GM12801 (cell line): ENCODE measurements around the gene SERPINA3.

Experiments used
- CTCF ChIP-seq: IDR thresholded peaks from one replicate; pipeline ENCODE4 v1.5.1; 2011; ENCODE audit warnings: control low read depth; ENCODE audit not compliant: insufficient read length; ENCODE audit errors: extremely low read depth

Gene SERPINA3

GRCh38 chr14:94571395-94571794 lies 40.8 kb upstream of the SERPINA3 start:
- TF ChIP-seq CTCF = no peak

DNA sequence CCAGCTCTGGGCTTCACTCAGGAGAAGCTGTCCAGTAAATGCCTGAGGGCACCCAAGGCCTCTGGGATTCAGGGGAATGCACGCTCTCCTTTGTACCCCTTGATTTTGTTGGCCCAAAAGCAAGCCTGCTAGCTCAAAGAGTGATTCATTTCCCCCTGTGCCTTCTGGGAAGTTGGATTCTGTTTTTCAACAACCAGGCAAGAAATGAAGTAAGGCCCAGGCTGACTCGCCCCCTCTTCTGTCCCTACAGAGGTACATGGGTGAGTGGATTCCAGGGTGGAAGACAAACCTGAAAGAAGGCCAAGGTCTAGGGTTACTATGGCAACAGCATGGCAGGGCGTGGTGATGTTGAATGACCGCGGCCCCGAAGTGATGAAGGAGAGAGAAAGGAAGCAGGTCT lies 40.2 kb upstream of the SERPINA3 start:
- TF ChIP-seq CTCF = no peak

DNA sequence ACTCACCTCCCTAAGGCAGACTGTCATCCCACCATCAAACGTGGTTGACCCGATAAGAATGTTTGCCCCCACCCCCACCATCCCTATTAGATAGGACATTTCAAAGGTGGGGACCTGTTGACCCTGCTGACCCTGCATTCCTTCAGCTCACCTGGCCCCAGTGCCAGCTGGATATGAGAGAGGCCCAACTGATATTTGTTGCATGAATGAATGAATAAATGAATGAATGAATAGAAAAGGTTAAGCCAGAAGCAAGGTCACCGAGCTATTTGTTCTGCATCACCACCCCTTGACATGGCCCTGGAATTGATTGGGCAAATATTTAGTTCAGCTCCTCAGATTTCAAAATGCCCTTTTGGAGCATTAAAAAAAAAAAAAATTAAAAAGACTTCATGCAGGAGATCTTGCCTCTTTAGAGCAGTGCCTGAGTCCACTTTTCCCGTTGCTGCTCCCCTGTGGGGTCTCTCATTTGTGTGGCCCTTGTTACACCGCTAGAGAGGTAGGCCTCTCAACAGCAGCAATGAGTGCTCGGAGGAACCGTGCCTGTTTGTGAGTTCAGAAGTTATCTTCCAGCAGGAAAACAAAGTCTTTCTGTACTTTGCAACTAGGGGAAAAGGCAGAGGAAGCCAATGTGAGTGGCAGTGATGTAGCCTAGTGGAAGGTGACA lies 39.4 kb upstream of the SERPINA3 start:
- no peak for TF ChIP-seq CTCF

DNA sequence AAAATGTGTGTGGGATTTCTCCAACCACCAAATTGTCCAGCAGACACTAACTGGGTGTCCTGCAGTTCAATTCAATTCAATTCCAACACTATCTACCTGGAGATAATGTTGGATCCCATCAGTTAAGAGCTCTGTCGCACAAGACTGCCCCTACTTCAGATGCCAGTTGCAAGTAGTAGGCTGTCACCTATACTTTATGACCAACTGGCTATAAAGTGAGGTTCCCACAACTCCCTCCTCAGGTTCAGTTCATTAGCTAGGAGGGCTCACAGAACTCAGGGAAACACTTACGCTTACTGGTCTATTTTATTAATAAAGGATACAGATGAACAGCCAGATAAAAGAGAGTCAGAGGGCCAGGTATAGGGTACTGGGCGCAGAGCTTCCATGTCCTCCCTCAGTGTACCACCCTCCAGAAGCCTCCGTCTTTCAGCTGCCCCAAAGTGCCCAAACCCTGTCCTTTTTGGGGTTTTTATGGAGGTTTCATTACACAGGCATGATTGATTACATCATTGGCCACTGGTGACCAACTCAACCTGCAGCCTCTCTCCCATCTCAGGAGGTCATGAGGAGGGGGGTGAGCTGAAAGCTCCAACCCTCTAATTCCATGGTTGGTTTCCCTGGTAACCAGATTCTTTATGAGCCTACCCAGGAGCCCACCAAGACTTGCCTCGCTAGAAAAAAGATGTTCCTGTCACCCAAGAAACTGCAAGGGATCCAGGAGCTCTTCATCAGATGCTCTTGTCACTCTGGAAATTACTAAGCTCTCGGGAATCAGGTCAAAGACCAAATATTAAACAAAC lies 38.5 kb upstream of the SERPINA3 start:
- TF ChIP-seq CTCF = no peak

DNA sequence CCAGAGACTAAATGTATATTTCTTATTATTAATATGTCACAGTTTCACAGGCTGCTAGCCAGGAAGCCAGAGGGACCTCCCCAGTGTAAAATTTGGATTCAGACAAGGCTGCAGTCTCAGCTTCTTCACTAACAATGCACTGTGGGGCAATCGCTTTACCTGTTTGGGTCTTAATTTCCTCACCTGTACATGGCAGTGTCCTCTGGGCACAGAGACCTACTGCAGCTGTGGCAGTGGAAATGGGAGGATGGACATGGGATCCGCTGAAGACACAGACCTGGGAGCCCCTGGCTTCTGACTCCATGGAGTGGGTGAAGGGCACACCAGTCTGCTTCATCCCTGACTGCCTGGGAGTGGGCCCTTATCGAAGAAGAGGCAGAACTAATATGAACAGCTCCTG lies 37.9 kb upstream of the SERPINA3 start:
- TF ChIP-seq CTCF = no peak

DNA sequence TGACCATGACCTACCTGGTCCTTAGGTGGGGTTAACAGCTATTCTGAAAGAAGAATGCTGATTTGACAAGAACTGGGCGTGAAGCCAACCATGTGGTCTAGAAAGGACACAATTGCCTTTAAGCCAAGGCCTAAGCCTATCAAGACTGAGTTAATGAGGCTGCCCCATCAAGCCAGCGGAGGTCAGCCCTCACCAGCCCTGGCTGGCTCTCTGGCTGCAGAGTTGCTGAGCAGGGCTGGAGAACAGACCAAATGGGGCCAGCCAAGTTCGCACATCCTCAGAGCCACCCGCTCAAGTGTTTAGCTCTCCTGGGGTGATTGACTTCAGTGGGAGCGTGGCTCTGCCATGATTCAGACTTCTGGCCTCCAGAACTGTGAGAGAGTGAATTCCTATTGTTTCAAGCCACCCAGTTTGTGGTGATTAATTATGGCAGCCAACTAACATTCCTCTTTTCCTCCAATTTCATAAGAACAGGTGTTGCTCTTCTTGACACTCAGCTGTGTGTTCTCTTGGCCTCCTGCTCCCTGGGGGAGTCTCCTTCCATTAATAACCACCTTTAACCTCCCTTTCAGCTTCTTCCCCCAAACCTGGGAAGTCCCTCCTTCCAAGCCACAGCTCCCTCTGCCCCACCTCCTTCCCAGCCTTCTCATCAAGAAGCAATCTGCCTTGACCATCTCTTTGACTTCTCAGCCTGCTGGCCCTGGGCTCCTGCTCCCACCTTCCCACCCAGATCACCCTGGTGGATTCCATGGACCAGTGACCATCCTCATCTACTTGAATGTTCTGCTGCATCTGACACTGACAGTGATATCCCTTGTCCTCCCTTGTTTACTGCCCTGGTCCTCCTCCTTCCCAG lies 36.2 kb upstream of the SERPINA3 start:
- TF ChIP-seq CTCF = no peak

- no peak for TF ChIP-seq CTCF
These were observed 33.5 kb upstream of the SERPINA3 start for GRCh38 chr14:94578712-94579111.
